Stimulated activated naive CD8-positive, alpha-beta T cell treated with anti-CD3 and anti-CD28 coated beads, Interleukin-15, amount 100 ng/mL, for 72 hours (primary cell): ENCODE results near the gene ATP11B.
A peak's percentile ranks its signal among the peaks of the same experiment; 100 is the strongest.

ENCODE experiments used
- ATAC-seq: fragments of 150-1000 bp; cut with Tn5 transposase; 2 replicates; pipeline ENCODE4 v1.10.0; 2021; ENCODE audit warnings: mild to moderate bottlenecking, moderate library complexity
- DNase-seq, 2 donors: peaks; one replicate each; pipeline ENCODE4 v3.0.0; 2021 to 2022
- H3K27ac Mint-ChIP-seq, 2 donors: one replicate each; pipeline ENCODE4 v1.8.0; 2022; ENCODE audit warnings: mild to moderate bottlenecking in 2 of 2, mixed read lengths in 2 of 2, moderate library complexity in 2 of 2
- H3K27me3 Mint-ChIP-seq: one replicate; pipeline ENCODE4 v1.8.0; 2022; ENCODE audit warnings: mixed read lengths
- H3K4me1 Mint-ChIP-seq: one replicate; pipeline ENCODE4 v1.8.0; 2022; ENCODE audit warnings: mild to moderate bottlenecking, mixed read lengths
- H3K4me3 Mint-ChIP-seq, 2 donors: one replicate each; pipeline ENCODE4 v1.8.0; 2022; ENCODE audit warnings: mild to moderate bottlenecking in 2 of 2, mixed read lengths in 2 of 2, moderate library complexity in 1 of 2
- H3K9me3 Mint-ChIP-seq, 2 donors: one replicate each; pipeline ENCODE4 v1.8.0; 2022; ENCODE audit warnings: mixed read lengths in 2 of 2

Gene ATP11B

DNA sequence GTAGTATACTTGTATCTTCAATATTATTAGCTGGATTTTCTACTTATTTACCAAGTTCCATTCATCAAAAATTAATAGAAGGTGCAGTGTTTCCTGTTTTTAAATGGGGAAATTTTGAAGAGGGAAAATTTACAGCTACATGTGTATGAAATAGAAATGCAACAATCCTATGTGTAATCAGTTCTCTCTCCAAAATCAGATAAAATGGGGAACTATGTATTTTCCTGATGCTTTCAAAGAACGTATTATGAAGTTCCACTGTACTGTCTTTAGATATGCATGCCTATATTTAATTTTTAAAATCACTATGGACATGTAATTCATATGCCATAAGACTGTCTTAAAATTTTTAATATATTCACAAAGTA, 143.6 kb downstream of the ATP11B start:
- Mint-ChIP-seq H3K27me3 (no peaks in the 10 kb centered on the region), H3K4me1 (peaks cover 17% of the 10 kb centered on the region), H3K27ac (no peak overlapping the region), H3K9me3 (peaks cover 4 to 6% of the 10 kb centered on the region in 2 donors), H3K4me3 (no peak overlapping the region)
- DNase-seq (no peak), ATAC-seq (no peak)

DNA sequence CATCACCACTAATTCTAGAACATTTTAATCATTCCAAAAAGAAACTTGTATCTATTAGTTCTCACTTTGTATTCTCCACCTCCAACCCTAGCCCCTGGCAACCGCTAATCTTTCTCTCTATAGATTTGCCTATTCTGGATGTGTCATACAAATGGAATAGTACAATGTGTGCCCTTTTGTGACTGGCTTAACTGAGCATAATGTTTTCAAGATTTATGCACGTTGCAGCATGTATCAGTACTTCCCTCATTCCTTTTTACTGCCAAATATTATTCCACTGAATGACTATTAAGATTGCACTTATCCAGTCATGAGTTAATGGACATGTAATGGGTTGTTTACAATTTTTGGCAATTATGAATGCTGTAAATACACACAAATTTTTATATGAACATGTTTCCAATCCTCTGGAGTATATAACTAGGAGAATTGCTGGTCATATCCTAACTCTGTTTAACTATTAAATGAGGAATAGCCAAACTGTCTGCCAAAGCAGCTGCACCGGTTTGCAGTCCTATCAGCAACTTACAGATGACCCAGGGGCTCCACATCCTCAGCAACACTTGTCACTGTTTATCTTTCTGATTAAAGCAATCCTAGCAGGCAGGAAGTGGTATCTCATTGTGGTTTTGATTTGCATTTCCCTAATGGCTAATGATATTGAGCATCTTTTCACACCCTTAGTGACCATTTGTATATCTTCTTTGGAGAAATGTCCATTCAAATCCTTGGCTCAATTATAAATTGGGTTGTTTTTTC, 144.2 kb downstream of the ATP11B start:
- Mint-ChIP-seq H3K27ac (no peak overlapping the region), H3K4me1 (peaks cover 17% of the 10 kb centered on the region), H3K27me3 (no peaks in the 10 kb centered on the region), H3K9me3 (no peaks in the 10 kb centered on the region), H3K4me3 (no peak overlapping the region)
- ATAC-seq (no peak), DNase-seq (no peak)

DNA sequence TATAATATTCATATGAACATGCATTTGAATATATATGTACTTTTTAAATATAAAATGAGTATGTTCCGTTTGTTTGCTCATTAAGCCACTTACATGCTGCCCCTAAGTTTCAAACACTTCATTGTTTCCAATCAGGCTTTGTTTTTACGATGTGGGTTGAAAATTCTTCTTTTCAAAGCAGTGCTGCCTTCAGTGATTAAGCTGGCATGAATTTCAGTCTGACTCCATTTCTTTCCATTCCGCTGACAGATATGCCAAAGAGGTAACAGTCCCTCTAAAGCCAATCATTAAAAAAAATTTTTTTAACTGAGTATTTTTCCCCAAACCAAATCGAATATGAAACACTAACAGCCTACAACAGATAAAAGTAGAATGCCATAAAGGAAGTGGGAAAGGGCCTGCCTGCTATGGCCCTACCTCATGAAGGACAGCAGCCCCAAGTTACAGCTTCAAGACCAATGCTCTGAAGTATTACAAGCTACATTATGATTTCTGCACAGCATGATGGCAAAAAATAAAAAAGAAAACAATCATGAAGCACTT, 147.0 kb downstream of the ATP11B start:
- DNase-seq = no peak
- Mint-ChIP-seq H3K27ac (peak overlapping the region in 1 of 2 donors; percentile 59), H3K4me3 (no peak overlapping the region), H3K27me3 (no peaks in the 10 kb centered on the region), H3K9me3 (no peaks in the 10 kb centered on the region), H3K4me1 (peaks cover 17% of the 10 kb centered on the region)
- peak; percentile 20 for ATAC-seq

- no peak for DNase-seq
- H3K4me3 Mint-ChIP-seq = no peak overlapping the region
- no peaks in the 10 kb centered on the region for H3K9me3 Mint-ChIP-seq
- peak overlapping the region in 1 of 2 donors; percentile 27 for H3K27ac Mint-ChIP-seq
- ATAC-seq = no peak
- peaks cover 17% of the 10 kb centered on the region for H3K4me1 Mint-ChIP-seq
- no peaks in the 10 kb centered on the region for H3K27me3 Mint-ChIP-seq
Observed at GRCh38 chr3:182941719-182942118, 148.4 kb downstream of the ATP11B start.

GRCh38 chr3:182947888-182948287, 154.6 kb downstream of the ATP11B start:
- Mint-ChIP-seq H3K27me3 (no peaks in the 10 kb centered on the region), H3K4me3 (no peak overlapping the region), H3K9me3 (no peaks in the 10 kb centered on the region), H3K27ac (no peak overlapping the region), H3K4me1 (no peaks in the 10 kb centered on the region)
- no peak for DNase-seq
- peak; percentile 78 for ATAC-seq

DNA sequence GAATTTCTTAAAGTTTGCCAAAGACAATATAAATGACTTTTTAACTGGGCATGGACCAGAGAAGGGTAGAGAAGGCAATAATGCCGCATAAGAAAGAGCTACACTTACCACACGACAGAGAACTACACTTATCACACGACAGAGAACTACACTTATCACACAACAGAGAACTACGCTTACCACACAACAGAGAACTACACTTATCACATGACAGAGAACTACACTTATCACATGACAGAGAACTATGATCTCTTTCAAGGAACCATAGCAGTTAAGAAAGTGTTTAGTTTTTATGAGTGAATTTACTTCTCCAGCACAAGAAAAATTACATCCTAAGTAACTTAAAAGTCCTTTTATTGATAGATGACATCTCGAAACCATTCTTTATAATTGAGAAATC, 155.0 kb downstream of the ATP11B start:
- Mint-ChIP-seq H3K27me3 (no peaks in the 10 kb centered on the region), H3K27ac (no peak overlapping the region), H3K4me3 (no peak overlapping the region), H3K9me3 (no peaks in the 10 kb centered on the region), H3K4me1 (no peaks in the 10 kb centered on the region)
- no peak for DNase-seq
- ATAC-seq = no peak

DNA sequence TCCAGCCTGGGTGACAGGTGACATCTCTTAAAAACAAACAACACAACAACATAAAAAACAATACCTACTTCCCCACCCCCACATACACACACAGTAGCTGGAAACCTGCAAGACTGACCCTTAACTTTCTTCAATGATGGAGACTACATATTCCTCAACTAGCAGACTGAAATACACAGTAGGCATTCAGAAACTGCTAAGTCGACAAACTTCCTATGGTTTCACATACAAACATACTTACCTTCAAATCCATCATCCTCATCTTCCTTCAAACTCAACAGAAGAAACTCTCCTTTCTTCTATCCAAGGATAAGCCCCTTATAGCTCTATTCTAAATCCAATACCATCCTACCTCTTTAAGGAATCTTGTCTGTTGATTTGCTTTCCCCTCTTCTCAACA, 156.4 kb downstream of the ATP11B start:
- Mint-ChIP-seq H3K4me1 (no peaks in the 10 kb centered on the region), H3K27me3 (no peaks in the 10 kb centered on the region), H3K9me3 (no peaks in the 10 kb centered on the region), H3K4me3 (no peak overlapping the region), H3K27ac (no peak overlapping the region)
- ATAC-seq (no peak), DNase-seq (no peak)

- Mint-ChIP-seq H3K27ac (no peak overlapping the region), H3K4me3 (no peak overlapping the region), H3K27me3 (no peaks in the 10 kb centered on the region), H3K4me1 (no peaks in the 10 kb centered on the region), H3K9me3 (no peaks in the 10 kb centered on the region)
- DNase-seq (no peak), ATAC-seq (no peak)
Observed at GRCh38 chr3:182954553-182955235, 161.4 kb downstream of the ATP11B start.

DNA sequence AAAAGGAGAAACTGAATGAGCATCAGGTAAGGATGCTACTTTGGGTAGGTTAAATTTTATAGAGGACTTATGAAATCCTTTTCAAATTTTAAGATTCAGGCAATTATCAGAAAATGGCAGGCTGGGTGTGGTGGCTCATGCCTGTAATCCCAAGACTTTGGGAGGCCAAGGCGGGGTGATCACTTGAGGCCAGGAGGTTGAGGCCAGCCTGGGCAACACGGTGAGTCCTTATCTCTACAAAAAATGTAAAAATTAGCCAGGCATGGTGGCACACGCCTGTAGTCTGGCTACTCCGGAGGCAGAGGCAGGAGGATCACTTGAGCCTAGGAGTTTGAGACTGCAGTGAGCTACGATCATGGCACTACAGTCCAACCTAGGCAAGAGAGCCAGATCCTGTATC, 163.9 kb downstream of the ATP11B start:
- no peaks in the 10 kb centered on the region for H3K27me3 Mint-ChIP-seq
- H3K9me3 Mint-ChIP-seq = no peaks in the 10 kb centered on the region
- no peak for DNase-seq
- ATAC-seq = no peak
- no peak overlapping the region for H3K4me3 Mint-ChIP-seq
- H3K27ac Mint-ChIP-seq = peak overlapping the region in 1 of 2 donors; percentile 38
- no peaks in the 10 kb centered on the region for H3K4me1 Mint-ChIP-seq

DNA sequence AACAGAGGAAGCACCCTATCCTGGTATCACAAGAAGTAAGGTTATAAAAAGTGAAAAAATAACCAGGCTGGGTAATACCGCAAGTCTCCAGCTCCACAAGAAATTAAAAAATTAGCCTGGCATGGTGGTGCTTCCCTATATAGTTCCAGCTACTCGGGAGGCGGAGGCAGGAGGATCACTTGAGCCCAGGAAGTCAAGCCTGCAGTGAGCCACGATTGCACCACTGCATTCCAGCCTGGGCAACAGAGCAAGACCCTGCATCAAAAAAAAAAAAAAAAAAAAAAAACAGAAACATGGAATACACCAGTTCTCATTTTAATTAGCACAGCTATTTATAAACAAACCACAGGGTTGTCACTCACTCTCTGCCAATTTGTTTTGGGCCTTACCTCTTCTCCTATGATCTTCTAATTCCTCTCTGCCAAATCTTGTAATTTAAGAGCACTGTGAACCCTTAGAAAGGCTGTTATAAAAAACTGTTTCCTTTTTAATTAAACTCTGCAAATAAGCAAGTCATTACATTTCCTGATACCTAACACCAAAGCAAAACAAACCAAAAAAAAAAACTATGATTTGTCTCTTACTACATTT, 164.5 kb downstream of the ATP11B start:
- Mint-ChIP-seq H3K27me3 (no peaks in the 10 kb centered on the region), H3K9me3 (no peaks in the 10 kb centered on the region), H3K27ac (peak overlapping the region in 1 of 2 donors; percentile 76), H3K4me1 (no peaks in the 10 kb centered on the region), H3K4me3 (no peak overlapping the region)
- ATAC-seq = no peak
- DNase-seq = no peak

GRCh38 chr3:182959474-182960350, 166.4 kb downstream of the ATP11B start:
- ATAC-seq = no peak
- Mint-ChIP-seq H3K4me1 (no peaks in the 10 kb centered on the region), H3K27me3 (no peaks in the 10 kb centered on the region), H3K4me3 (no peak overlapping the region), H3K27ac (peak overlapping the region in 1 of 2 donors; percentile 19), H3K9me3 (no peaks in the 10 kb centered on the region)
- DNase-seq = no peak

- DNase-seq (no peak), ATAC-seq (no peak)
- no peak overlapping the region for H3K4me3 Mint-ChIP-seq
- no peaks in the 10 kb centered on the region for H3K27me3 Mint-ChIP-seq
- peaks cover 17% of the 10 kb centered on the region for H3K4me1 Mint-ChIP-seq
- H3K9me3 Mint-ChIP-seq = no peaks in the 10 kb centered on the region
- no peak overlapping the region for H3K27ac Mint-ChIP-seq
Observed at GRCh38 chr3:182962166-182962565, 168.9 kb downstream of the ATP11B start.

DNA sequence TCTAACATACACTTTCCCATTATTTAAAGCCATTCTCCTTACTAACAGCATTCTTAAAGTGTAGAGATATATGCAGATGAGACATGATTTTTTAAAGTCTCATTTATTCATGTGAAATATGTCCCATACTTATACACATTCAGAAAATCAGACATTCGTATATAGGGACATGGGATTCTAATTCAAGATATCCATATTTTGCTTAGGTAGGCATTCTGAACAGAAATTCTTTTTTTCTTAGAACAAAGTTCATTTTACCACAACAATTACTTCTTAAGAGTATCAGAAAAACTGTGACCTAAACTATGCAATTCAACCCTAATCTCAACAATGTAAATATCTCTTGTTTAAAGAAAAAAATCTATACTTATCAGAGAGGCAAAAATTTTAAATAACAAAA, 170.9 kb downstream of the ATP11B start:
- H3K27me3 Mint-ChIP-seq = no peaks in the 10 kb centered on the region
- H3K4me3 Mint-ChIP-seq = no peak overlapping the region
- no peak for ATAC-seq
- no peak overlapping the region for H3K27ac Mint-ChIP-seq
- no peak for DNase-seq
- no peaks in the 10 kb centered on the region for H3K9me3 Mint-ChIP-seq
- H3K4me1 Mint-ChIP-seq = peaks cover 34% of the 10 kb centered on the region

GRCh38 chr3:182965861-182966366, 172.6 kb downstream of the ATP11B start:
- Mint-ChIP-seq H3K4me1 (peaks cover 49% of the 10 kb centered on the region), H3K4me3 (peak overlapping the region in 1 of 2 donors; percentile 14), H3K27me3 (no peaks in the 10 kb centered on the region), H3K27ac (no peak overlapping the region), H3K9me3 (no peaks in the 10 kb centered on the region)
- ATAC-seq = no peak
- DNase-seq = no peak
